ENCODE data around the gene FAM20C.

GRCh38 chr7:231858-232246 lies 39.5 kb downstream of the FAM20C start:
- TF ChIP-seq EP300 (IDR thresholded peaks at IDR 0.05) (no peak), CTCF (IDR thresholded peaks at IDR 0.05) (no peak), POLR2AphosphoS5 (IDR thresholded peaks at IDR 0.05) (no peak), POLR2A (IDR thresholded peaks at IDR 0.05) (no peak)

All from suprapubic skin (tissue), 4 donors.